KOPT-K1 (cell line): Measurements from ENCODE around the gene SIM2.

Experiments
- H3K27ac ChIP-seq: fragments of 200-600 bp; sonication (generic); 2 replicates; pipeline ENCODE4 v1.5.1; 2016; ENCODE audit warnings: antibody characterized with exemption, mild to moderate bottlenecking, low read depth, low read length; ENCODE audit not compliant: poor library complexity, severe bottlenecking
- H3K36me3 ChIP-seq: fragments of 200-600 bp; sonication (generic); 2 replicates; pipeline ENCODE4 v1.5.1; 2017; ENCODE audit warnings: antibody characterized with exemption, mild to moderate bottlenecking, low read length, moderate library complexity; ENCODE audit not compliant: insufficient read depth
- H3K9me3 ChIP-seq: fragments of 200-600 bp; sonication (generic); 2 replicates; pipeline ENCODE4 v1.5.1; 2017; ENCODE audit warnings: antibody characterized with exemption, low read length, mild to moderate bottlenecking; ENCODE audit not compliant: insufficient read depth, poor library complexity, severe bottlenecking

Gene SIM2

GRCh38 chr21:36790616-36791015 lies 91.7 kb downstream of the SIM2 start:
- H3K27ac ChIP-seq: no peak overlapping the region
- peaks cover 2% of the 10 kb centered on the region for H3K9me3 ChIP-seq
- H3K36me3 ChIP-seq: no peaks in the 10 kb centered on the region

- Histone ChIP-seq H3K27ac (no peak overlapping the region), H3K9me3 (peaks cover 8% of the 10 kb centered on the region), H3K36me3 (no peaks in the 10 kb centered on the region)
Observed at GRCh38 chr21:36791180-36791579, 92.3 kb downstream of the SIM2 start.

- H3K9me3 ChIP-seq: peaks cover 14% of the 10 kb centered on the region
- H3K36me3 ChIP-seq: no peaks in the 10 kb centered on the region
- H3K27ac ChIP-seq: no peak overlapping the region
Observed at GRCh38 chr21:36791695-36792470, 93.0 kb downstream of the SIM2 start.

- H3K9me3 ChIP-seq: peaks cover 19% of the 10 kb centered on the region
- no peak overlapping the region for H3K27ac ChIP-seq
- no peaks in the 10 kb centered on the region for H3K36me3 ChIP-seq
Observed at GRCh38 chr21:36792505-36792967, 93.6 kb downstream of the SIM2 start.

GRCh38 chr21:36796070-36796469 lies 97.2 kb downstream of the SIM2 start:
- Histone ChIP-seq H3K36me3 (no peaks in the 10 kb centered on the region), H3K9me3 (peaks cover 42% of the 10 kb centered on the region), H3K27ac (no peak overlapping the region)

GRCh38 chr21:36798491-36798890 lies 99.6 kb downstream of the SIM2 start:
- H3K9me3 ChIP-seq: peaks cover 42% of the 10 kb centered on the region
- no peak overlapping the region for H3K27ac ChIP-seq
- H3K36me3 ChIP-seq: no peaks in the 10 kb centered on the region
